Central memory CD4-positive, alpha-beta T cell (primary cell): ENCODE measurements around the gene BPIFB2.
"Not testable (repeated sequence)": the region's sequence is repeated elsewhere in the genome, so short reads cannot be mapped to it uniquely, and the experiment has no call there.

Experiments
- DNase-seq: peaks from one replicate; pipeline ENCODE4 v3.0.0; 2022

BPIFB2 gene

GRCh38 chr20:32971703-32972161, 35.8 kb upstream of the BPIFB2 start:
- DNase-seq: peak; percentile 54

- DNase-seq: peak; percentile 96
Measured at GRCh38 chr20:32972181-32973076, 35.1 kb upstream of the BPIFB2 start.

GRCh38 chr20:32973077-32973717, 34.3 kb upstream of the BPIFB2 start:
- DNase-seq: no peak

- not testable (repeated sequence) for DNase-seq
Measured at GRCh38 chr20:32974204-32975064, 33.1 kb upstream of the BPIFB2 start.

- DNase-seq: not testable (repeated sequence)
Measured at GRCh38 chr20:32975121-32975520, 32.4 kb upstream of the BPIFB2 start.

GRCh38 chr20:32975698-32976674, 31.5 kb upstream of the BPIFB2 start:
- no peak for DNase-seq

GRCh38 chr20:32976746-32977145, 30.8 kb upstream of the BPIFB2 start:
- DNase-seq: peak; percentile 40

GRCh38 chr20:32977281-32978008, 30.1 kb upstream of the BPIFB2 start:
- no peak for DNase-seq

GRCh38 chr20:32978009-32978335, 29.5 kb upstream of the BPIFB2 start:
- DNase-seq: no peak

- no peak for DNase-seq
Measured at GRCh38 chr20:32979201-32979998, 28.1 kb upstream of the BPIFB2 start.

- no peak for DNase-seq
Measured at GRCh38 chr20:32980131-32980941, 27.2 kb upstream of the BPIFB2 start.

GRCh38 chr20:32980990-32981389, 26.5 kb upstream of the BPIFB2 start:
- no peak for DNase-seq

- no peak for DNase-seq
Measured at GRCh38 chr20:32982617-32983458, 24.7 kb upstream of the BPIFB2 start.

GRCh38 chr20:32983459-32984112, 23.9 kb upstream of the BPIFB2 start:
- no peak for DNase-seq

- no peak for DNase-seq
Measured at GRCh38 chr20:32984196-32984595, 23.3 kb upstream of the BPIFB2 start.

- no peak for DNase-seq
Measured at GRCh38 chr20:32984631-32985354, 22.7 kb upstream of the BPIFB2 start.

- no peak for DNase-seq
Measured at GRCh38 chr20:32985596-32985995, 21.9 kb upstream of the BPIFB2 start.
